ENCODE data around the gene MEGF10.

The MEGF10 gene

GRCh38 chr5:127452626-127453025, 162.0 kb downstream of the MEGF10 start:
- DNase-seq (ENCODE audit: low spot score), result no peak
- H3K4me3 ChIP-seq, result no peak overlapping the region
- no peak for TF ChIP-seq CTCF (IDR thresholded peaks at IDR 0.05)

DNA sequence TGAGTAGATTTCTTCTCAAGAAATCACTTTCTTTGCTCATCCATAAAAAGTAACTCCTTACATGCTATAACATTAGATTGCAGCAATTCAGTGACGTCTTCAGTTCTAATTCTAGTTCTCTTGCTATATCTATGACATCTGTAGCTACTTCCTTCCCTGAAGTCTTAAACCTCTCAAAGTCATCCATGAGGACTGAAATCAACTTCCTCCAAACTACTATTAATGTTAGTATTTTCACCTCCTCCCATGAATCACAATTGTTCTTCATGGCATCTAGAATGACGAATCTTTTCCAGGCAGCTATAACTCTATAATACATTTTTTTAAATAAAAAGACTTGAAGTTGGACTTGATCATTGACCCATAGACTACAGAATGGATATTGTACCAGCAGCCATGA, 180.6 kb downstream of the MEGF10 start:
- no peak overlapping the region for H3K4me3 ChIP-seq
- no peak overlapping the region for H3K27ac ChIP-seq
- TF ChIP-seq CTCF (IDR thresholded peaks at IDR 0.05), result no peak
- DNase-seq (ENCODE audit: low spot score), result no peak

More at GRCh38 chr5:127452626-127453025, 162.0 kb downstream of the MEGF10 start:
- H3K27ac ChIP-seq, result no peak overlapping the region

DNA sequence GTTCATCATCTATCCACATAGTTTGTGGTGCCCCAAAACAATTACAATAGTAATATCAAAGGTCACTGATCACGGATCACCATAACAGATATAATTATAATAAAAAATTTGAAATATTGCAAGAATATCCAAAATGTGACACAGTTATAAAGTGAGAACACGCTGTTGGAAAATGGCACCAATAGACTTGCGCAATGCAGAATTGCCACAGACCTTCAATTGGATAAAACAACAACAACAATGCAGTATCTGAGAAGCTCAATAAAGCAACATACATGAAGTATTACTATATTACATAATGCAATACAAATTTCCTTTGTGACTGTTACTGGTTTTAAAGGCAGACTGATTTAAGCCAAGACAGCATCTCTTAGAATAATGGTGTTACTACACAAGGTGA, 182.1 kb downstream of the MEGF10 start:
- no peak for TF ChIP-seq CTCF (IDR thresholded peaks at IDR 0.05)
- Histone ChIP-seq H3K4me3 (no peak overlapping the region), H3K27ac (no peak overlapping the region)
- DNase-seq (ENCODE audit: low spot score), result no peak

DNA sequence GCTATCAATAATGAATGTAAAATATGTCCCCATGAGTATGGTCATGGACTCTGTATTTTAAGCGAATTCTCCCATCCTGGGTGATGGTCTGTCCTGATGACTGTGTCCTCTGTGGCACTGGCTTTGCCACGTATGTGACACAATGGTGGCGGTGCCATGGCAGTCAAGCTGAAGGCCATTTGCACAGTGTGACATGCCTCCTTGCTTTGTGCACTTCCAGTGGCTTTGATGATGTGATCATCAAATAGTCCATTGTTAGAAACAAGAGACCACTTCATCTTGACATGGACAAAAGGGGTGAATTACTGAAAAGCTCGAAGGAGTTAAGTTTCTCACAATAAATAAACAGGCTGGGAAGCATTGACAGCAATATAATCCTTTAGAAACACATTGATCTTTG, 195.9 kb downstream of the MEGF10 start:
- H3K4me3 ChIP-seq, result no peak overlapping the region
- no peak overlapping the region for H3K27ac ChIP-seq
- DNase-seq (ENCODE audit: low spot score), result no peak
- no peak for TF ChIP-seq CTCF (IDR thresholded peaks at IDR 0.05)

- Histone ChIP-seq H3K4me3 (no peak overlapping the region), H3K27ac (no peak overlapping the region)
- no peak for DNase-seq (ENCODE audit: low spot score)
- TF ChIP-seq CTCF (IDR thresholded peaks at IDR 0.05), result peak; percentile 41
Measured at GRCh38 chr5:127492854-127493738, 202.5 kb downstream of the MEGF10 start.

GRCh38 chr5:127498548-127498947, 208.0 kb downstream of the MEGF10 start:
- H3K27ac ChIP-seq, result no peak overlapping the region
- no peak overlapping the region for H3K4me3 ChIP-seq
- TF ChIP-seq CTCF (IDR thresholded peaks at IDR 0.05), result no peak
- no peak for DNase-seq (ENCODE audit: low spot score)

- Histone ChIP-seq H3K4me3 (no peak overlapping the region), H3K27ac (no peak overlapping the region)
- TF ChIP-seq CTCF (IDR thresholded peaks at IDR 0.05), result no peak
- no peak for DNase-seq (ENCODE audit: low spot score)
Measured at GRCh38 chr5:127505905-127506304, 215.3 kb downstream of the MEGF10 start.
